GM18519 (cell line): ENCODE data around the gene FAM181A.
A peak's percentile ranks its signal among the peaks of the same experiment; 100 is the strongest.

Experiments
- ATAC-seq: cut with Tn5 transposase; IDR thresholded peaks from one replicate; pipeline ENCODE4 v1.9.1; 2021; ENCODE audit warnings: mild to moderate bottlenecking, moderate library complexity; ENCODE audit not compliant: unreplicated experiment, low FRiP score

Gene FAM181A

DNA sequence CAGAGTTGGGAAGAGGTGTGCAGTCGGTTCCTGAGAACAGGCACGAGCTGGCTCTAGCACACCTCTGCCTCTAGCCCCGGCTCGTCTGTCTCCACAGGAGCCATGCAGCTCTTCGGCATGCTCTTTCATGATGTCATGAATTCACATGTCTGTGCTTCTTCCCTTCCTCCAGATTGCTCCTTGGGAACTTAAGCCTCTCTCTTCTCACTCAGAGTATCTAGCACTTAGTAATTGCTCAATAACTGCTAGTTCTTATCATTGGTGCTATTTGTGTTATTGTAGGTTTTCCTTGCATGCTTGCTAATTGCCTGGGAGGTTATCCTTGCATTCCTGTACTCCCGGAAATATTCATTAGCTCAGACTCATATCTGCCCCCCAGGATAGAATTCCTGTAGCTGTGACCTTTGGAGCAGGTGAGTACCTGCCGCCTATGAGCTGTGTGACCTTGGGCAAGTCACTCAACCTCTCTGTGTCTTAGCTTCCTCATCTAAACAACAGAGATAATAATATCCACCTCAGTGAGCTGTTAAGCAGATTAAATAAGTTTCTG lies 19.5 kb downstream of the FAM181A start:
- ATAC-seq, result no peak

DNA sequence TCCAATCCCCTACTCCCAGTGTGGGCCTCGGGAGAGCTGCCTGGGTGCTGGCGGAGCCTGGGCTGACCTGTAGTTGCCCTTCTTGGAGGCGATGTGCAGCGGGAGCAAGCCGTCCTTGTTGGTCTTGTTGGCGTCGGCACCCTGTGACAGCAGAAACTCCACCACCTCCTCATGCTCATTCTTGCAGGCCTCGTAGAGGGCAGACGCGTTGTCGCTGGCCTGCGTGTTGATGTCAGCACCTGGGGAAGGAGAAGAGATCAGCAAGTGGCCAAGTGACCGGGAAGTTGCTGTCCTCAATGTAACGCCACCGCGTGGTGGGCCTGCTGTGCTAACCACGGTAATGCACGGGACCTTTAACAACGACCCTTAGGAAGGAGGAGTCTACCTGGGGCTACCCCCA lies 20.1 kb downstream of the FAM181A start:
- no peak for ATAC-seq

- ATAC-seq, result no peak
These were observed 22.4 kb downstream of the FAM181A start for GRCh38 chr14:93949511-93950075.

- ATAC-seq, result no peak
These were observed 23.9 kb downstream of the FAM181A start for GRCh38 chr14:93950948-93951634.

- ATAC-seq, result no peak
These were observed 24.7 kb downstream of the FAM181A start for GRCh38 chr14:93951635-93952540.

GRCh38 chr14:93952829-93953228 lies 25.7 kb downstream of the FAM181A start:
- ATAC-seq, result no peak

- ATAC-seq, result no peak
These were observed 26.1 kb downstream of the FAM181A start for GRCh38 chr14:93953263-93953662.

DNA sequence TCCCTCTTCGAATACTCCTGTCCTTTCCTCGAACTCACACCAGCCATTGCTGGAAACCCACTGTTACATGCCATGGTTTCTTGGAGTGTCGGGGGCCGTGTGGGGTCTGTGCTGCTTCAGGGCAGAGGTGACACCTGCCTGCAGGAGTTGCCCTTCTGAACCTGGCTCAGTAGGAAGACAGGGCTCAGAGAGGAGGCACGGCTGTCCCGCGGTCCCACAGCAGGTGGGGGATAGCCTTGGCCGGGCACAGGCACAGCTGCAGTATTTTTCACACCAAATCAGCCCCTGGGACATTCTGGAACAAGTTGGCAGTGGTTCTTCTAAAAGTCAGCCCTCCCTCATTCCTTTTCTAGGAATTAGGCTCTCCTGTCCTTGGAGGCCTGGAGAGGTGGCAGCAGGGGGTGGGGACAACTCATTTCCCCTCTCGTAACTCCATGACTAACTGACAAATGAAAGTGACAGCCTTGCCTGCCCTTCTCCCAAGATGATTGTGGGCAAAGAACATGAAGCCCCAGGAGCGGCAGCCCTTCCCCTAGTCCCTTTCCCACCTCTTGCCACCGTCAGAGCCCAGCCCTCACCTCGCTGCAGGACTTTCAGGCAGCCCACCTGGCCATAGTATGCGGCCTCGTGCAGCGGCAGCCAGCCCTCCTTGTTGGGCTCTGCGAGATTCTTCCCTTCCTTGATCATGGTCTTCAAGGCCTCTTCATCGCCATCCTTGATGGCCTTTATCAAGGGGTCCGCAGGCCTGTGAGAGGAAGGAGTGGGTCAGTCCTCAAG lies 26.8 kb downstream of the FAM181A start:
- ATAC-seq, result no peak

DNA sequence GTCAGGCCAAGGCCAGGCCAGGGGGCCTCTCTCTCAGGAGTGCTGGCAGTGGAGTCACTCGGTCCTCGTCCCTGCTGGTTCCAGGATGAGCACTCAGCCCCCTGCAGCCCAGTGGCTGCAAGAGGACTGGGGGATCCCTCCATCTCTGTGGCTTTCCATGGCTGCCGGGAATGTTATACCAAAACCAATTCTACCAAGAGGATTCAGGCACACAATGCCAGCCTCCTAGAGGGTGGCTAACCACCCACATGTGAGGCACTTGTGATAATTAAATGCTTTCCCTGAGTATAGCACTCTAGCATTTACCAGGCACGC lies 27.3 kb downstream of the FAM181A start:
- no peak for ATAC-seq

DNA sequence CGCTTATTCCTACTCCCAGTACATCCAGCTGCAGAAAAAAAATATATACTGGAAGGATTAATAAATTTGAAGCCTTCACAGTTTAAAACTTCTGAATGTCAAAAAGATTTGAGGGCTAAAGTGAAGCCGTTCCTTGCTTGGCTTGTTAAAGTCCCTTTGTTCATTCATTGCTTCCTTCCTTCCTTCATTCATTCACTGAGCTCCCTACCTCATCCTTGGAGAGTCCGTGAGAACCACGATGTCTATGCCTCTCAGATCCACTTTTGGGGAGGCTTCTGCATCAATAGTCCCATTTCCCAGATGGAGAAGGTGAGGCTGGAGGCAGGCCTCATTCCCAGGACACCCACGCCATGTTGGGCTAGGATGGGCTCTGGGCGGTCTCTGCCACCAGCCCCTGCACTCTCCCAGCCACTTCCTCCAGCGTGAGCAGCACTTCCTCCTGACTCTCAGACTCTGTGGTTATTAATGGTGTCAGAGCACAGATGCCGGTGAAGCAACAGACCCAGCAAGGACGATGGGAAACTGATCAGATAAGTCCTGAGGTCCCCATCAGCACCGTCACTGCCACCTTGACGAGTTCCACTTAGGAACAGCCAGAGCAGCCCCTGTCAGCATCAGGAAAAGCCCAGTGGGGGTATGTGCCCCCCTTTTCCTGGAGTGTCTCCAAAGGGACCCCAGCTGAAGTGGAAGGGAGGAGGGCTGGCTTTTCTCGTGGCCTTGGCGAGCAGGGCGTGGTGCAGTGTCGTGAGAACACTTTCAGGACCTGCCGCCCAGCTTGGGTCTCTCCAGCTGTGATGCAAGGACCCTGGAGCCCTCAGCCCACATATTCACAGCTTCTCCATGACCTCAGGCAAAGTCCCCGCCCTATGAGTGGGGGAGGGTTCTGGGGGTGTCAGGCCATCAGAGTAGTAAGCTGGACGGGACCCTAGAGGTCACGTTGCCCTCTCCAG lies 28.0 kb downstream of the FAM181A start:
- ATAC-seq, result peak; percentile 32

GRCh38 chr14:93955850-93956481 lies 28.8 kb downstream of the FAM181A start:
- no peak for ATAC-seq

GRCh38 chr14:93956514-93957332 lies 29.6 kb downstream of the FAM181A start:
- no peak for ATAC-seq

GRCh38 chr14:93957333-93957710 lies 30.2 kb downstream of the FAM181A start:
- no peak for ATAC-seq

DNA sequence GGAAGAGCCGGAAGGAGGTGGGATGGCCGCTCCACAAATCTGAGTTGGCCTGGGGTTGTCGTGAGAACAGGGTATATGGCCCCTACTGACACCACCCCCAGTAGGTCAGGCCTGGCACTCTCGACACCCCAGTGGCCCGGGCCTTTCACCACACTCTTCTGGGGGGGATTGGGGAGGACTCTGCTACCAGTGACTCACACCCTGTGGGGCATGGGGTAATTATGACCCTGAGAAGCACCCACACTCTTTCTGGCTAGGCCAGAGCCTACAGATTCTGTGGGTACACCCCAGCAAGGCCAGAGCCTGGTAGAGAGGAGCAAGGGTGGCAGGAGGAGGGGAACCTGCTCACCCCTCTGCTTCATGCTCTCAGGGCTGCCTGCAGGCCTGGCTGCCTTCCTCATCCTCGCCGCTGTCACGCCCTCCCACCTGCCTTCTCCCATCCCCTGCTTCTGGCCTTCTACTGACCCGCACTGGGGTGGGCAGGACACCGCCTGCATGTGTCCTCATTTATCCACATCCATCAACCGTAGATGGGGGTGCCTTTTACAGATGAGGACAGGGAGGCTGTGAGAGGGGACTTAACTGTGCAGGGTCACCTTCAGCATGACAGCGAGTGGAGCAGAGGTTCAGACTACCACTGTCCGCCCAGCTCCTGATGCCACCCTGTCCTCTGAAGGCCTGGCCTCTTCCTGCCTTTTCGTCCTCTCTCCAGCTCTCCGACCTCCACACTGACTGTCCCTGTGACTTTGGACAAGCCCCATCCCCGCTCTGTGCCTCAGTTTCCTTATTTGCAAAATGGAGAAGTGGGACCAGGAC lies 30.8 kb downstream of the FAM181A start:
- ATAC-seq, result no peak

DNA sequence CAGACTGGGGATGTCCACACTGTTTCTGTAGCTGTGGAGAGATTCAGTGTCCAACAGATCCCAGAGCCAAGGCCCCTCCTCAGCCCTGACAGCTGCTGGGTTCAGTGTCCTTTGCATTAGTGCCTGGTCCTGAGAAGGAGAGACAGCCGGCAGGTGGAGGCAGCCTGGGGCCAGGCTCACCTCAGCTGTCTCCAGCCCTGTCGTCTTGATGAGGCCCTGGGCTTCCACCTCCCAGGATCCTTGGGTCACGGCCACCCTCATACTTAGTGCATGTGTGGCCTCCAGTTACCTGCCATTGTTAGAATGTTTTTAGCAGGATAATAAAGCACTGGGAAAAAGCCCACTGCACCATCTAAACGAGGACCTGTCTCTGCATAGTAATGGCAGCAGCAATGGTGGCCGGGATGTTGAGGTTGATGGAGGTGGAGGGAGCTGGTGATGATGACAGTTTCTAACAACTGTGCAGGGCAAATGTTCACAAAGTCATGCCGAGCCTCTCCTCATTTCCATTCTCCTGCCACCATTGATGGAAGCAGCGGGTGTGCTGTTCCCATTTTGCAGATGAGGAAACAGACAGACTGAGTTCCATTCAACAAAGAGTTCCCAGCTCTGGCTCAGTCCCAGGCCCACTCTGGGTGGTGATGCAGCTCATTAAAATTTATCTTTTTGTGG lies 31.6 kb downstream of the FAM181A start:
- ATAC-seq, result no peak

- peak; percentile 62 for ATAC-seq
These were observed 32.3 kb downstream of the FAM181A start for GRCh38 chr14:93959239-93960107.
